HFF-Myc (cell line): ENCODE measurements around the gene C3orf20.
A peak's percentile ranks its signal among the peaks of the same experiment; 100 is the strongest.

Experiments used
- DNase-seq: peaks from one replicate; pipeline ENCODE4 v3.0.0-alpha.2; 2011; ENCODE audit warnings: low read depth; ENCODE audit errors: extremely low read depth
- H3K4me3 ChIP-seq: replicated peaks from 2 replicates; pipeline ENCODE4 v1.5.1; 2011; ENCODE audit warnings: low read depth, mild to moderate bottlenecking, control low read depth, low read length
- TF ChIP-seq, protein P1 (sequence below): IDR thresholded peaks from 2 replicates; pipeline ENCODE4 v1.5.1; 2012; ENCODE audit warnings: mild to moderate bottlenecking, low read depth, low read length, control low read depth; ENCODE audit errors: missing control alignments

Gene C3orf20

DNA sequence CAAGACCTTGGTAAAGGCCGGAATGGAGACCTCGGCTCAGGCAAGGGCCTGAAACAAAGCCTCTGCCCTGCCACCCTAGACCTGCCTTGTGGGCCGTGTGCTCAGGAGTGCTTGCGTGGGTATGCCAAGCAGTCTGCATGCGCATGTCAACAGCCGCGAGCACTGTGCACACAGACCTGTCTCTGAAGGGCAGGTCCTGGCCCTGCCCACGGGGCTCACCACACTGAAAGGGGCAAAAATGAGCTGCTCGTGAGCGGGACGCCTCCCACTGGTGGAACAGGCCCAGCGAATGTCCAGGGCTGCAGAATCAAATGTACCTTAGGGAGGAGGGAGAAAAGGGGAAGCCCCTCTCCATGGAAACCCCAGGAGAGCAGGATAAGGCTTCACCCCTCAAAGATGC lies 99.5 kb downstream of the C3orf20 start:
- TF ChIP-seq, protein P1, sequence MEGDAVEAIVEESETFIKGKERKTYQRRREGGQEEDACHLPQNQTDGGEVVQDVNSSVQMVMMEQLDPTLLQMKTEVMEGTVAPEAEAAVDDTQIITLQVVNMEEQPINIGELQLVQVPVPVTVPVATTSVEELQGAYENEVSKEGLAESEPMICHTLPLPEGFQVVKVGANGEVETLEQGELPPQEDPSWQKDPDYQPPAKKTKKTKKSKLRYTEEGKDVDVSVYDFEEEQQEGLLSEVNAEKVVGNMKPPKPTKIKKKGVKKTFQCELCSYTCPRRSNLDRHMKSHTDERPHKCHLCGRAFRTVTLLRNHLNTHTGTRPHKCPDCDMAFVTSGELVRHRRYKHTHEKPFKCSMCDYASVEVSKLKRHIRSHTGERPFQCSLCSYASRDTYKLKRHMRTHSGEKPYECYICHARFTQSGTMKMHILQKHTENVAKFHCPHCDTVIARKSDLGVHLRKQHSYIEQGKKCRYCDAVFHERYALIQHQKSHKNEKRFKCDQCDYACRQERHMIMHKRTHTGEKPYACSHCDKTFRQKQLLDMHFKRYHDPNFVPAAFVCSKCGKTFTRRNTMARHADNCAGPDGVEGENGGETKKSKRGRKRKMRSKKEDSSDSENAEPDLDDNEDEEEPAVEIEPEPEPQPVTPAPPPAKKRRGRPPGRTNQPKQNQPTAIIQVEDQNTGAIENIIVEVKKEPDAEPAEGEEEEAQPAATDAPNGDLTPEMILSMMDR = no peak
- no peak overlapping the region for H3K4me3 ChIP-seq
- DNase-seq = no peak

DNA sequence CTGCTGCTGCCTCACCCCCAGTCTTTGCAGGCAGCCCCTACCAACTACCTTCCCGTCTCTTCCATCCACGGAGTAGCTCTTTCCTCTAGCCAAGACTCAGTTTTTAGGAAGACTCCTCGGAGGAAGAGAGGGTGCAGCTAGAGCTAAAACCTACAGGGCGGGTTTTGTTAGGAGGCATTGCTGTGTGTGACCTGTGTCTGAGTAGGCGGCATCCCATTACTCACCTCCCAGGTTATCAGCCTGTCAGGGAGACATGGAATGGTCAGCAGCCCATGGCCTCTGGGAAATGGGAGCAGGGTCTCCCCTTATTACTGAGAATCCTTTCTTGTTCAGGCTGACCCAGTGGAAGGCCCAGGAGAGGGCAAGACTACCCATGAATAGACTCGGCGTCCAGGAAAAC lies 100.1 kb downstream of the C3orf20 start:
- no peak for DNase-seq
- no peak overlapping the region for H3K4me3 ChIP-seq
- TF ChIP-seq, protein P1 = no peak

DNA sequence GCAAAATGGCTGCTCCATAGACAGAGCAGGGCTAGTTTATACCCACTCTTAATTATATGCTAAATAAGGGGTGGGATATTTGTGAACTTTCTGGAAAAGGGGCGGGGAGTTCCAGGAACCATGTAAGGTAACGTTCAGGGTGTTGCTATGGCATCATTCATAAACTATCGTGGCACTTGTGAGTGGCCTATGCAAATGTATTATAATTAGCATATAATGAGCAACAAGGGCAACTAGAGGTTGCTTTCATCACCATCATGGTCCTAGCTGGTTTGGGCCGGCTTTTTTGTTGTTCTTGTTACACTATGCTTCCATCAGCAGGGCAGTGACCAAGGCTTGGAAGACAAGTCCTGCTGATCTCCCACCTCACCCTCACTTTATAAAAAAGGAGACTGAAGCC lies 100.6 kb downstream of the C3orf20 start:
- TF ChIP-seq, protein P1 = no peak
- no peak overlapping the region for H3K4me3 ChIP-seq
- DNase-seq = no peak

DNA sequence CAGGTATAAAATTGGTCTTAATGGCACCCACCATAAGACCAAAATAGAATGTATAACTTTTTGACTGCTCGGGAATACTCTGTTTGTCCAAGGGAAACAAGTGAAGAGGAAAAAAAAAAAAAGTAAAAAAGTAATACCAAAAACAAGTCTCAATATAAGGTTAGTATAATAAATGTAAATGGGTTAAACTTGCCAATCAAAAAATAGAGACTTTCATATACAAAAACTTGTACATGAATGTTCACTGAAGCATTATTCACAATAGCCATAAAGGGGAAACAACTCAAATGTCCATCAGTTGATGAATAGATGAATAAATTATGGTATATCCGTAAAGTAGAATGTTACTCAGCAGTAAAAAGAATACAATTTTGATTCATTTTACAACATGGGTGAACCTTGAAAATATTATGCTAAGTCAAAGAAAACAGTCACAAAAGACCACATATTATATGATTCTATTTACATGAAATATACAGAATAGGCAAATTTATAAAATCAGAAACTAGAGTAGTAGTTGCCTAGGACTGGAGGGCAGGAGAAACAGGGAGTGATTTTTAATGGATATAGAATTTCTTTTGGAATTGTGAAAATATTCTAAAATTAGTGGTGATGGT lies 104.2 kb downstream of the C3orf20 start:
- no peak overlapping the region for H3K4me3 ChIP-seq
- no peak for DNase-seq
- TF ChIP-seq, protein P1 = no peak

DNA sequence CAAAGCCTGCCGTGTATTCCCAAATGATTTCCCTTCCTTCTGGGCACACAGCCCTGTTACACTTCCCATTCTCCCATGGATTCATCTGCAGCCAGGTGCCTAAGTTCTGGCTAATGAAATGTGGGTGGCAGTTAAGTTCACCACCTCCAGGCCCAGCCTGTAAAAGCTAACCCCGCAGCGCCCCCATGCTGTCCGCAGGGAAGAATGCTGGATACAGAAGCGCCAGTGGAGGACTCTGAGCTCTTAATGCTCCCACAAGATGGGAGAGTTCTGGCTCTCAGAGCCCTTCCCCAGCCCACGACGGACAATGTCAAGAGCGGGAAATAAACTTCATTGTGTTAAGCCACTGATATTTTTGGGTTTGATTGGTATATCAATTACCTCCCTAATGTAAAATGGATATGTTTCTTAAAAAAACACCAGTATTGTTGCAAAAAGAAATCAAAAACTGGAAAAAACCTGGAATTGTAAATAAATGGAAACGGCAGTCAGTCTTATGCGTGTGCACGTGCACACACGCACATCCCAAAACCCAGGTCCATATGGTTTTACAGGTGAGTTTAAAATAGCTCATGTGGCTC lies 106.1 kb downstream of the C3orf20 start:
- no peak for DNase-seq
- no peak overlapping the region for H3K4me3 ChIP-seq
- TF ChIP-seq, protein P1 = peak; percentile 76

DNA sequence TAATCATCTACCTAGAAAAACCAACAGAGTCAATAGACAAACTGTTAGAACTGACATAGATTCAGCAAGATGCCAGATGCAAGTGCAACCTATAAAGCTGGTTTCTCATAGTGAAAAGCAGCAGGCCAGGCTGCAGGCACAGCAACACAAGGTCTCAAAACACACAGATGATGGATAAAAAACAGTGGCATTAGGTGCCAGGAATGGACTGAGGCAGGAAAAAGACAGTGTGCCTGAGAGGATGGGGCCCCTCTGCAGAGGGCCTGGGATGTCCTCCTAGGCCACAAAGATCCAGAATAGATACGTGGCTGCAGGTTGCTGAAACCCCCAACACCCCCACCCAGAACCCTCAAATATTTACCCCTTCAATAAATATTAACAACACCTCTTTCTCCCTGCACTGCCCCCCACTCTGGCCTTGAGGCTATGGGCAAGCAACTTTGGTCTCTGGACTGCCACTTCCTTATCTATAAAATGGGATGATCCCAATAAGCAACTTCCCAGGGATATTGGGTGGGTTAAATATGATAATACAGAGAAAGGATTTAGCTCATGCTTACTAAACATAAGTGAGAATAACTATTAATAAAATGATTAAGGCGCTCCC lies 108.6 kb downstream of the C3orf20 start:
- TF ChIP-seq, protein P1 = no peak
- no peak for DNase-seq
- H3K4me3 ChIP-seq = no peak overlapping the region
